Measurements from ENCODE around the gene CCDC148. TPM values are rescaled to one million over a fixed set of nuclear protein-coding genes. Genes with fewer than 3 reads are reported as not detected.

Gene CCDC148
- polyA plus RNA-seq, 2 of the 4 experiments (the other 2 are of a cell fraction): 0.41 to 0.85 TPM

DNA sequence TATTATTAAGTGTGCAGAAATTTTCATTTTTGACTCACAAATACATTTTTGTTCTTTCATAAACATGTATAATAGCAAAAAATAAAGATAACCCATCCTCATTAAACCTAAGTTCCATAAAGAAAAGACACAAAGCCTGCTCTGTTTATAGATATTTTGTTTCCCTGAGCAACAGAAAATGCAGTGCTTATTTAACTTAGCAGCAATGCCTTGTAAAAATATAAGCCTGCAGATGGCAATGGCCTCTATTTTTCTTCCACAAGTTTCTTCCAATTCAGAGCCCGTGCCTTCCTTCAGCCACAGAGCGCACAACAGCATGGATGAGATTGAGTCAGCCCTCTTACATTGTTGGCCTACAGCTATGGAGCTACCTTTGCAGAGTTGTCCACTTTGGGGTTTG lies 43.8 kb upstream of the CCDC148 start:
- DNase-seq (ENCODE audit: low read depth in 1 of 2, low spot score in 1 of 2) (no peak), FAIRE-seq (no peak), ATAC-seq (no peak)
- TF ChIP-seq HDAC2 (IDR thresholded peaks at IDR 0.05) (no peak), MAFK (IDR thresholded peaks at IDR 0.05; ENCODE audit: partially characterized antibody) (no peak), HOXB5 (CRISPR knock-in tag; IDR thresholded peaks at IDR 0.05) (no peak)
- POLR2A ChIA-PET: no interaction called here
- no peak overlapping the region for H3K4me2 ChIP-seq
- no peak overlapping the region for H3K4me3 ChIP-seq
- CTCF ChIA-PET: no interaction called here
- H3K4me1 ChIP-seq: peaks cover 100% of the 10 kb centered on the region
- 92% methylated on average over 2 of the region's 2 CpGs for WGBS (ENCODE audit: missing lambda C conversion rate)
- peak overlapping the region in 1 of 2 experiments; percentile 62; a peak in 3 of 6 replicates for H3K27ac ChIP-seq
- no peaks in the 10 kb centered on the region for H3K9me3 ChIP-seq

DNA sequence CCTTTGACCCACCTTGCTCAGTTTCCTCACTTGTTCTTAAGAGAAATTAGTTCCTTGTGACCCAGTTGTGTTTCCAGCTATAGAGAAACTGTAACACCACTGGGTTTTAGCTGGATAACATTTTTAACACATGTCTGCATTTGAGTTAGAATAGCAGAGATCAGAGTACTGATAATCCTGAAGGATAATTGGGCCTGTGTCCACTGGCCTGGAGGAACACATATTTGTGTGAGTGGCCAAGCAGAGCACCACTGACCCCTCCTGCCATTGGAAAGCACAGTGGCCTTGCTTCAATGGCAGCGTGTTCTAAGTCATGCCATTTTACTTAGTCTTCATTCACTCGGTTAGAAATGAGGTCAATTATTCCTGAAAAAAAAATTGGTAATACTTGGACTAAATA lies 42.8 kb upstream of the CCDC148 start:
- ChIA-PET POLR2A (no interaction called here), CTCF (no interaction called here)
- Histone ChIP-seq H3K4me3 (no peak overlapping the region), H3K9me3 (no peaks in the 10 kb centered on the region), H3K4me2 (no peak overlapping the region), H3K27ac (peak overlapping the region in 1 of 2 experiments; percentile 79; a peak in 1 of 6 replicates), H3K4me1 (peaks cover 100% of the 10 kb centered on the region)
- DNase-seq (ENCODE audit: low read depth in 1 of 2, low spot score in 1 of 2) (no peak), FAIRE-seq (no peak), ATAC-seq (no peak)
- TF ChIP-seq SREBF2 (IDR thresholded peaks at IDR 0.05) (no peak), ZFP36 (IDR thresholded peaks at IDR 0.05; ENCODE audit: borderline replicate concordance, partially characterized antibody) (no peak), JUNB (IDR thresholded peaks at IDR 0.05) (no peak), KDM1A (IDR thresholded peaks at IDR 0.05; ENCODE audit: low read depth) (no peak), CBX2 (IDR thresholded peaks at IDR 0.05; ENCODE audit: borderline replicate concordance, low read depth) (no peak), PHF8 (IDR thresholded peaks at IDR 0.05; ENCODE audit: borderline replicate concordance, low read depth) (no peak), RCOR1 (IDR thresholded peaks at IDR 0.05; ENCODE audit: low read depth, low read length) (no peak), RAD21 (conservative IDR thresholded peaks at IDR 0.05 in 1 of 2, IDR thresholded peaks at IDR 0.05 in 1 of 2) (no peak), HDAC2 (IDR thresholded peaks at IDR 0.05) (no peak), MYC (IDR thresholded peaks at IDR 0.05; ENCODE audit: borderline replicate concordance, low read length) (no peak), NFE2L2 (conservative IDR thresholded peaks at IDR 0.05; ENCODE audit: low read length) (no peak), TFCP2L1 (CRISPR knock-in tag; IDR thresholded peaks at IDR 0.05) (no peak), JUN (IDR thresholded peaks at IDR 0.05) (no peak)
- TF ChIP-seq, protein P1, sequence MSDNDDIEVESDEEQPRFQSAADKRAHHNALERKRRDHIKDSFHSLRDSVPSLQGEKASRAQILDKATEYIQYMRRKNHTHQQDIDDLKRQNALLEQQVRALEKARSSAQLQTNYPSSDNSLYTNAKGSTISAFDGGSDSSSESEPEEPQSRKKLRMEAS (IDR thresholded peaks at IDR 0.05): no peak
- TF ChIP-seq, protein P2, sequence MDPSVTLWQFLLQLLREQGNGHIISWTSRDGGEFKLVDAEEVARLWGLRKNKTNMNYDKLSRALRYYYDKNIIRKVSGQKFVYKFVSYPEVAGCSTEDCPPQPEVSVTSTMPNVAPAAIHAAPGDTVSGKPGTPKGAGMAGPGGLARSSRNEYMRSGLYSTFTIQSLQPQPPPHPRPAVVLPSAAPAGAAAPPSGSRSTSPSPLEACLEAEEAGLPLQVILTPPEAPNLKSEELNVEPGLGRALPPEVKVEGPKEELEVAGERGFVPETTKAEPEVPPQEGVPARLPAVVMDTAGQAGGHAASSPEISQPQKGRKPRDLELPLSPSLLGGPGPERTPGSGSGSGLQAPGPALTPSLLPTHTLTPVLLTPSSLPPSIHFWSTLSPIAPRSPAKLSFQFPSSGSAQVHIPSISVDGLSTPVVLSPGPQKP (IDR thresholded peaks at IDR 0.05; ENCODE audit: low read depth, low read length): no peak
- TF ChIP-seq, protein P3, sequence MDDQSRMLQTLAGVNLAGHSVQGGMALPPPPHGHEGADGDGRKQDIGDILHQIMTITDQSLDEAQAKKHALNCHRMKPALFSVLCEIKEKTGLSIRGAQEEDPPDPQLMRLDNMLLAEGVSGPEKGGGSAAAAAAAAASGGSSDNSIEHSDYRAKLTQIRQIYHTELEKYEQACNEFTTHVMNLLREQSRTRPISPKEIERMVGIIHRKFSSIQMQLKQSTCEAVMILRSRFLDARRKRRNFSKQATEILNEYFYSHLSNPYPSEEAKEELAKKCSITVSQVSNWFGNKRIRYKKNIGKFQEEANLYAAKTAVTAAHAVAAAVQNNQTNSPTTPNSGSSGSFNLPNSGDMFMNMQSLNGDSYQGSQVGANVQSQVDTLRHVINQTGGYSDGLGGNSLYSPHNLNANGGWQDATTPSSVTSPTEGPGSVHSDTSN (IDR thresholded peaks at IDR 0.05): no peak
- TF ChIP-seq, protein P4, sequence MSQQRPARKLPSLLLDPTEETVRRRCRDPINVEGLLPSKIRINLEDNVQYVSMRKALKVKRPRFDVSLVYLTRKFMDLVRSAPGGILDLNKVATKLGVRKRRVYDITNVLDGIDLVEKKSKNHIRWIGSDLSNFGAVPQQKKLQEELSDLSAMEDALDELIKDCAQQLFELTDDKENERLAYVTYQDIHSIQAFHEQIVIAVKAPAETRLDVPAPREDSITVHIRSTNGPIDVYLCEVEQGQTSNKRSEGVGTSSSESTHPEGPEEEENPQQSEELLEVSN (IDR thresholded peaks at IDR 0.05; ENCODE audit: borderline replicate concordance, low read depth): no peak
- TF ChIP-seq, protein P5, sequence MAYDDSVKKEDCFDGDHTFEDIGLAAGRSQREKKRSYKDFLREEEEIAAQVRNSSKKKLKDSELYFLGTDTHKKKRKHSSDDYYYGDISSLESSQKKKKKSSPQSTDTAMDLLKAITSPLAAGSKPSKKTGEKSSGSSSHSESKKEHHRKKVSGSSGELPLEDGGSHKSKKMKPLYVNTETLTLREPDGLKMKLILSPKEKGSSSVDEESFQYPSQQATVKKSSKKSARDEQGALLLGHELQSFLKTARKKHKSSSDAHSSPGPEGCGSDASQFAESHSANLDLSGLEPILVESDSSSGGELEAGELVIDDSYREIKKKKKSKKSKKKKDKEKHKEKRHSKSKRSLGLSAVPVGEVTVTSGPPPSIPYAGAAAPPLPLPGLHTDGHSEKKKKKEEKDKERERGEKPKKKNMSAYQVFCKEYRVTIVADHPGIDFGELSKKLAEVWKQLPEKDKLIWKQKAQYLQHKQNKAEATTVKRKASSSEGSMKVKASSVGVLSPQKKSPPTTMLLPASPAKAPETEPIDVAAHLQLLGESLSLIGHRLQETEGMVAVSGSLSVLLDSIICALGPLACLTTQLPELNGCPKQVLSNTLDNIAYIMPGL (CRISPR knock-in tag; IDR thresholded peaks at IDR 0.05; ENCODE audit: borderline replicate concordance): no peak
- TF ChIP-seq, protein P6, sequence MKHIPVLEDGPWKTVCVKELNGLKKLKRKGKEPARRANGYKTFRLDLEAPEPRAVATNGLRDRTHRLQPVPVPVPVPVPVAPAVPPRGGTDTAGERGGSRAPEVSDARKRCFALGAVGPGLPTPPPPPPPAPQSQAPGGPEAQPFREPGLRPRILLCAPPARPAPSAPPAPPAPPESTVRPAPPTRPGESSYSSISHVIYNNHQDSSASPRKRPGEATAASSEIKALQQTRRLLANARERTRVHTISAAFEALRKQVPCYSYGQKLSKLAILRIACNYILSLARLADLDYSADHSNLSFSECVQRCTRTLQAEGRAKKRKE (CRISPR knock-in tag; IDR thresholded peaks at IDR 0.05; ENCODE audit: low read depth): no peak
- 95% methylated on average over 2 of the region's 2 CpGs for WGBS (ENCODE audit: missing lambda C conversion rate)
